GM20000 (cell line): ENCODE measurements around the gene TMBIM6.

Source experiments
- DNase-seq: peaks from one replicate; pipeline ENCODE4 v3.0.0; 2012; ENCODE audit warnings: low spot score
- CTCF ChIP-seq: IDR thresholded peaks from 2 replicates; pipeline ENCODE4 v1.5.1; 2012; ENCODE audit warnings: mild to moderate bottlenecking, control low read depth; ENCODE audit errors: extremely low read depth, missing control alignments

TMBIM6 gene

GRCh38 chr12:49803693-49804450 lies 62.5 kb downstream of the TMBIM6 start:
- no peak for TF ChIP-seq CTCF
- no peak for DNase-seq

DNA sequence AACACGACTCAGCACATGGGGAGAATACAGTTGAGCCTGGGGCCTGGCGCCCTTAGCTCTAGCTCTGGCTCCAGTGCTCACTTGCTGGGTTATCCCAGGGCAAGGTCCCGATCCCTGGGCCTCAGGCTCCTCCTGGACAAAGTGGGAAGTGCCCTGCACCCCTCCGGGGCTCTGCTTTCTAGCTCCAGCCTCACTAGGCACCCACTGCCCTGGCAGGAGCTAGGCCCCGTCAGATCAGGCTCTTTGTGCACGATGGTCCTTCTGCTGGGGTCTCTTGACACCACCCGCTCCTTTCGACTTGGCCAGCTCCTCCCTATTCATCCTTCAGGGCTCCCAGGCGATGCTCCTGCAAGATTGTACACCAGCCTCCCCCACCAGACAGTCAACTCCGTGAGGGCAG lies 63.5 kb downstream of the TMBIM6 start:
- DNase-seq = no peak
- no peak for TF ChIP-seq CTCF

- no peak for DNase-seq
- no peak for TF ChIP-seq CTCF
These were observed 64.1 kb downstream of the TMBIM6 start for GRCh38 chr12:49805409-49805808.

DNA sequence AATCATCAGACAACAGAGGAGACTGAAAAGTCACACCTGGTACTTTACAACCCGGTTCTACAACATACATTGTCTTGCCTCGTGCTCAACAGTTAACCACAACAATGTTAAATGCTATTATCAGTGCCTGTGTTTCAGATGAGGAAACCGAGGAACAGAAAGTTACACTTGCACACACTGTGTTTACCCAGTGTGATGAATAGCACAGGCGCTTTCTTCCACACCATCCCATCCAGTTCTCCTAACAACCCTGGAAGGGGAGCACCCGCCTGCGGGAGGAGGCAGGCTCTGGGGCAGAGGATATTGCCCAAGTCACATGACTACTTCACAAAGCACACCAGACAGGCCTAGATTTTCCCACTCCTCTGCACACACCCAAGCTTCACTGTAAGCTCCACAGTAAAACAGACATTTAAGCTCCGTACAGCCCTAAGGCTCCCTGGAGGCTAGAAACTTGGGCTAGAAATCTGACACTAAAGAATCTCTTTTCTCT lies 65.0 kb downstream of the TMBIM6 start:
- TF ChIP-seq CTCF = no peak

GRCh38 chr12:49806877-49807276 lies 65.5 kb downstream of the TMBIM6 start:
- TF ChIP-seq CTCF = no peak
- no peak for DNase-seq

More for the DNA sequence above, 65.0 kb downstream of the TMBIM6 start:
- DNase-seq = no peak

DNA sequence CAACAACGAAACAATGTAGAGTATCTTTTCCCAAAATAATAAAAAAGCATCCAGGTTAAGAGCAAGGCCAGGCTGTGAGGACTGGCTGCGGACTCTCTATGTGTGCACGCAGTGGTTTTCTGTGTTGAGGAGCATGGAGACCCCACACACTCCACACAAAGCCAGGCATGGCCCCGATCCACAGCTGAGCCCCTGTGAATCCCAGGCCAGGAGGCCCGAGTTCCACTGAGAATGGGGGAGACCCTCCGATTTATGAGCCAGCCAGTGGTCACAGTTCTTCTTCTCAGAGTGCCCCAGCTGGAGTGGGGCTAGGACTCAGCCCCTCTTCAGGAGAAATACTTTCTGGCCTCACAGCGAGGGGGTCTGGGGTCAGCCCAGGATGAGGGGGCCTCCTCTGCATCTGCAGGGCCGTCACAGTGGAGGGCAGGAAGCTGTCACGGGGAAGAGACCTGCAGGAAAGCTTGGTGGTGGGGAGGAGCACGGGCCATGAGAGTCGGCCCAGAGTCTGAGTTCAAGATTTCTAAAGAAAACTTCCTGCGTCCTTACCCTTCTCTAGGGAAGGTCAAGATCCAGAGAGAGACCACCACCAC lies 66.7 kb downstream of the TMBIM6 start:
- no peak for TF ChIP-seq CTCF
- no peak for DNase-seq

DNA sequence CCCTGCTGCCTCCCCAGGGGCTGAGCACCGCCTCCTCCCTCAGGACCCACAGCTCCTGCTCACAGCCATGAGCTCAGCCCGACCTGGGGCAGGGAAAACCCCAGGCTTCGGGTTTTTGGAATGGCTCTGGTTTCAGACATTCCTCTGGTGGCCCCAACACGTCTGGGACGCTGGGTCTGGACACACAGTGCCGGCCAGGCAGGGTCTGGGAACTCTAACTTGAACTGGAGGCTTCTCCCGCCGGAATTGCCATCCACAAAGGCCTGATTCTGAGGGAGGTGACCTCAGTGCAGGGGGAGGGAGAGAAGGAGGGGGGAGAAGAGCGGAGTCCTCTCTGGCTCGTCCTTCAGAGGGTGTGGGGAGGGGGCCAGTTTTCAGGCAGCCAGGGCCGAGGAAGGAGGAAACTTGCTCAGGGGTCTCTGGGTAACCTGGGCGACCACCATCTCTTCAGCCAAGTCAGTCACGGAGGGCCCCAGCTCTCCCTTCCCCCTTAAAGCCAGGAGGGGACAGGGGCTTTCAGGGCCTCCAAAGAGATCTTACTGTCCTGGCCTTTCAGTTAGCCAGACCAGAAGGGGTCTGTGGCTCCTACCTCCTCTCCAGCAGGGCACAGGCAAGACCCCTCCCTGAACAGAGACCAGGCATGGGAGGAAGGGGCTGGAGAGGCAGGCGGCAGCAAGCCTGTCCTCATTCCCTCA lies 67.5 kb downstream of the TMBIM6 start:
- no peak for DNase-seq
- no peak for TF ChIP-seq CTCF
